ENCODE data around the gene PIK3AP1.
"Not testable (repeated sequence)": the region's sequence is repeated elsewhere in the genome, so short reads cannot be mapped to it uniquely, and the experiment has no call there.

The PIK3AP1 gene

GRCh38 chr10:96740579-96741281 is 20.4 kb upstream of the PIK3AP1 start:
- in situ Hi-C loops (cut with HindIII; ENCODE audit: low pct_ligation_motif_present, low pct_unique_long_range_greater_than_20kb, low sequenced_read_pairs), result no loop called here
- no peak for DNase-seq

DNA sequence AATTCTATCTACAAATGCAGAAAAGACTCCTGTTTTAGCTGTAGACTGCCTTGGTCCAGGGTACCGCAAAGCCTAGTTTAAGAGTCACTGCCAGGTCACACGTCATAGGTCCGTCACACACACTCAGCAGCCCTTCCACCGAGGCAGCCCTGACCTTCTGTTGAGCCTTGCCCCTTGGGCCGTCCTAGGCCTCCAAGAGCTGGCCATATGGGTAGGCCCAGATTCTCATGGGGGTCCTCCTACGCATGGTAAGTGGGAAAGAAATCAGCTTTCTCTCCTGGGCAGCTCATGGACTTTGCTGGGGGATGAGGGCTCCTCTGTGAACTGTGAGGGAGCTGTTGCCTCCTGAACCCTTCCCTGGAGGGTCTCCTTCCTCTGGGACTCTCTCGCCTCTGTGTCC is 19.8 kb upstream of the PIK3AP1 start:
- in situ Hi-C loops (cut with HindIII; ENCODE audit: low pct_ligation_motif_present, low pct_unique_long_range_greater_than_20kb, low sequenced_read_pairs), result no loop called here
- no peak for DNase-seq

GRCh38 chr10:96737307-96737902 is 17.1 kb upstream of the PIK3AP1 start:
- in situ Hi-C loops (cut with HindIII; ENCODE audit: low pct_ligation_motif_present, low pct_unique_long_range_greater_than_20kb, low sequenced_read_pairs); DNase-seq: not testable (repeated sequence)

GRCh38 chr10:96724621-96725020 is 4.3 kb upstream of the PIK3AP1 start:
- no peak for DNase-seq
- in situ Hi-C loops (cut with HindIII; ENCODE audit: low pct_ligation_motif_present, low pct_unique_long_range_greater_than_20kb, low sequenced_read_pairs), result no loop called here

DNA sequence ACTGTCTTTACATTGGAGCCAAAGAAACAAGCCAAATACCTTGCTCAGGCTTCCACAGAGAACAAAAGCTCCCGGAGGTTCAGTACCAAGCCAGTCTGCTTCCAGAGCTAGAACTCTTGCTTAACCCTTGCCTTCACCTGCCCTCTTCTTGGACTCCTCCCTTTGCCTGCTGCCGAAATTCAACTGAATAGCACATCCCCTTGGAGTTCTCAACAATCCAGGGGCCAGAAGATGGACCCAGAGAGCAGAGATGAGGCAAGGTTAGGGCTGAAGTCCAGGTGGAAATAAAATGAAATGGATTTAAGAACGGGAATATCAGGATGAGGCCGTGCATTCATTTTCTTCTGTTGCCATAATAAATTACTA is 876 bp upstream of the PIK3AP1 start:
- in situ Hi-C loops (cut with HindIII; ENCODE audit: low pct_ligation_motif_present, low pct_unique_long_range_greater_than_20kb, low sequenced_read_pairs), result no loop called here
- peak; percentile 7 for DNase-seq

DNA sequence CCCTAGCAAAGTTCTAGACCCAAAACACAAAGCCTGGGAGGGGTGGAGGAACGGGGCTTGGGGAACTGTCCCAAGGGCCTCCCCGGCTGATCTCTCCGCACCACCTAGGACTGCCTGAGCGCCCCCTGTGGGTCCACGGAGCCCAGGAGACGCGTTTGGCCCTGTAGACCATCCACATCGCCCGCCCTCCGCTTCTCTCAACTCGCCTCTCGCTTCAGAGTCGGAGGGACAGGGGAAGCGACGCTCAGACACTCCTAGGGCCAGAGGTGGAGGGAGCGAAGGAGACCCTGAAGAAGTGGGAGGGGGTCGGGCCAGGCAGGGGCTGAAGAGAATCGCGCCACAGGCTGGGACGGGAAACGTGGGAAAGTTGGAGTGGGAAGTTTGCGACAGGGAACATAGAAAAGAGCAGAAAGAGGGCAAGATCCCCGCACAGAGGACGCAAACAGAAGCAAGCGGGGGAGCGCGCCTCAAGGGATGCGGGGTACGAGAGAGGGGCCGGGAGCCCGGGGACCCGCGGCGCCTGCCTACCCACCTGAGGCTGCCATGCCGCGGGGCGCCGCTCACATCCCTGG is 378 bp downstream of the PIK3AP1 start:
- in situ Hi-C loops (cut with HindIII; ENCODE audit: low pct_ligation_motif_present, low pct_unique_long_range_greater_than_20kb, low sequenced_read_pairs), result no loop called here
- DNase-seq, result peak; percentile 81

DNA sequence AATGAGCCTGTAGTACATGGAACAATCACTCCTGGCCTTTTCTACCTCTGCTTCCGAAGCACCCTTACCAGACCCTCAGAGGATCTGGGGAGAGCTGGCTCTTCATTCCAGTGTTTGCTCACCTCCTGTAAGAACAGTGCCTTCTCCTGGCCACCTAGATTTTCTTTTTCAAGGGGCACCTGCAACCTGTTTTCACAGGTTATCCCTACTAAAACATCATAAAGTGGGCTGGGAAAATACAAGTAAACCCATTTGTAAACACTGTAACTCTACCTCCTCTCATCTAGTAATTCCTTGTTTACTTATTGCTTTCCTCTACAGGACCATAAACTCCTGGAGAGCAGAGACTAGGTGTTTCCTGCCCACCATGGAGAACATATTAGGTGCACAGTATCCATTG is 1.1 kb downstream of the PIK3AP1 start:
- no peak for DNase-seq
- in situ Hi-C loops (cut with HindIII; ENCODE audit: low pct_ligation_motif_present, low pct_unique_long_range_greater_than_20kb, low sequenced_read_pairs), result no loop called here

DNA sequence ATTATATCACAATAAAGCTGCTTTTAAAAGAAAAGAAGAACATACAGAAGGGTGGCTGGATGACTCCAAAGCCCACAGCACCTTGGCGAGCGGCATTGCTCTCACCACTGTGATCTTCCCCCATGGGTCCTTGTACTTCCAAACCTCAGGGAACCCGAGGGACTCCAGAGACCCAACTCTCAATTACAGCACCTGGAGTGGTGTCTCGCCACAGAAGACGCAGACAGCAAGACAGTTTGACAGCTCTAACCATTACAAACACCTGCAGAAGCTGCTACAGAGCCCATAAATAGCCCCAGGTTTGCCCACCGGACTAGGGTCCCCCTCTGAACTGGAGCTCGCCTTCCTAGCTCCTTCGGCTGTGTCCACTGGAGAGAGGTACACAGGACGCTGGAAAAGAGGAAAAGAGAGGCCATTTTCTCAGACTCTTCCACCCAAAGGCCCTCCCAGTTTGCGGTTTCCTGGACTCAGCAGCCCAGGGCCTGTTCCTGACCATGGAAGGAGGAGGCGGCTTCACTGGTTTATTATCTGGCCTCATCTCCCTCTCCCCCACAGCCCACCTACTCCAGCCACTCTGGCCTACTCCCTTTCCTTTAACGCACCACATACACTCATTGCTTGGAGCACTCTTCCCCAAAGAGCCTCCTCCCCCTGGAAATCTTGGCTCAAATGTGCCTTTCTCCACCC is 1.9 kb downstream of the PIK3AP1 start:
- in situ Hi-C loops (cut with HindIII; ENCODE audit: low pct_ligation_motif_present, low pct_unique_long_range_greater_than_20kb, low sequenced_read_pairs), result no loop called here

GRCh38 chr10:96716390-96716789 is 3.9 kb downstream of the PIK3AP1 start:
- in situ Hi-C loops (cut with HindIII; ENCODE audit: low pct_ligation_motif_present, low pct_unique_long_range_greater_than_20kb, low sequenced_read_pairs), result no loop called here
- no peak for DNase-seq

More for the DNA sequence above, 1.9 kb downstream of the PIK3AP1 start:
- DNase-seq, result no peak

GRCh38 chr10:96714746-96715255 is 5.5 kb downstream of the PIK3AP1 start:
- in situ Hi-C loops (cut with HindIII; ENCODE audit: low pct_ligation_motif_present, low pct_unique_long_range_greater_than_20kb, low sequenced_read_pairs), result no loop called here
- no peak for DNase-seq

DNA sequence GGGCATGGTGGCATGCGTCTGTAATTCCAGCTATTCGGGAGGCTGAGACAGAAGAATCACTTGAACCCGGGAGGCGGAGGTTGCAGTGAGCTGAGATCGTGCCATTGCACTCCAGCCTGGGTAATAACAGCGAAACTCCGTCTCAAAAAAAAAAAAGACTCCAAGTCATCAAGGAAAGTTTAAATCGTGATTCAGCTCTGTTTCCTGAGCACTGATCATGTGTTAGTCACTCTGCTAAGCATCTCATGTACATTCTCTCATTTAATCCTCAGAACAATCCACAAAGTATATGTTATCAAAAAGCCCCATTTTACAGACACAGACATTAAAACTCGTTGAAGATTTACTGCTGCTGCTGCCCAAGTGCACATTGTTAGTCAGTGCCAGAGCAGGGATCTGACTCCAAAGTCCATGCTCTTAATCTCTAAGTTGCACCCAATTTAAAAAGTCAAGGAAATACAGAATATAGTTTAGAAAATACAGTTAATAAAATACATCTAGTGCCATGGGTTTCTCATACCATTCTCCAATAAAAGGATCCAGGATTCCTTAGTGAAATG is 6.2 kb downstream of the PIK3AP1 start:
- DNase-seq, result peak; percentile 49
- in situ Hi-C loops (cut with HindIII; ENCODE audit: low pct_ligation_motif_present, low pct_unique_long_range_greater_than_20kb, low sequenced_read_pairs), result no loop called here

GRCh38 chr10:96712662-96713271 is 7.5 kb downstream of the PIK3AP1 start:
- in situ Hi-C loops (cut with HindIII; ENCODE audit: low pct_ligation_motif_present, low pct_unique_long_range_greater_than_20kb, low sequenced_read_pairs), result no loop called here
- DNase-seq, result no peak

- DNase-seq, result no peak
- in situ Hi-C loops (cut with HindIII; ENCODE audit: low pct_ligation_motif_present, low pct_unique_long_range_greater_than_20kb, low sequenced_read_pairs), result no loop called here
Observed at GRCh38 chr10:96711048-96711728, 9.1 kb downstream of the PIK3AP1 start.

- DNase-seq, result no peak
- in situ Hi-C loops (cut with HindIII; ENCODE audit: low pct_ligation_motif_present, low pct_unique_long_range_greater_than_20kb, low sequenced_read_pairs), result no loop called here
Observed at GRCh38 chr10:96709525-96709924, 10.8 kb downstream of the PIK3AP1 start.

- in situ Hi-C loops (cut with HindIII; ENCODE audit: low pct_ligation_motif_present, low pct_unique_long_range_greater_than_20kb, low sequenced_read_pairs), result no loop called here
Observed at GRCh38 chr10:96708996-96709395, 11.3 kb downstream of the PIK3AP1 start.

GRCh38 chr10:96708456-96708855 is 11.9 kb downstream of the PIK3AP1 start:
- in situ Hi-C loops (cut with HindIII; ENCODE audit: low pct_ligation_motif_present, low pct_unique_long_range_greater_than_20kb, low sequenced_read_pairs), result no loop called here
- DNase-seq, result no peak

More at GRCh38 chr10:96708996-96709395, 11.3 kb downstream of the PIK3AP1 start:
- no peak for DNase-seq

GRCh38 chr10:96706331-96706853 is 13.9 kb downstream of the PIK3AP1 start:
- no peak for DNase-seq
- in situ Hi-C loops (cut with HindIII; ENCODE audit: low pct_ligation_motif_present, low pct_unique_long_range_greater_than_20kb, low sequenced_read_pairs), result no loop called here

DNA sequence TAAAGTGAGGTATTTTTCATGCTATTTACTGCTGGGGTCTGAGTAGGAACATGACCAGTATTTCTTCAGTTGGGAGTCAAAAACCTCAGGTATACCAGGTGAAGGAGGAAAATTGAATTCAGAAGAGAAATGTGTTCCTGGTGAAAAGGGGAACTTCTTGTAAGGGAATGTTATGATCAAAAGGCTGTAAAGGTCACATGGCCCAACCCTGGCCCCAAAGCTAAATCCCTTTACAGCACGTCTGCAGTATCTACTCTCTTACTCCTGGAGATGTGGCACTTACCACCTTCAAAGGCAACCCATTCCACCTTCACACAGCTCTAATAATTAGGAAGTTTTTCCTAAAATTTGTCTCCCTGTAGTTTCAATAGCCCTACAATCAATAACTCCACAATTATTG is 15.2 kb downstream of the PIK3AP1 start:
- in situ Hi-C loops (cut with HindIII; ENCODE audit: low pct_ligation_motif_present, low pct_unique_long_range_greater_than_20kb, low sequenced_read_pairs), result no loop called here

More for the DNA sequence above, 15.2 kb downstream of the PIK3AP1 start:
- DNase-seq, result no peak

Data from ACHN (cell line).